Stomach (tissue), 9 donors: ENCODE data around the gene SYT15B. TPM values are rescaled to one million over a fixed set of nuclear protein-coding genes. Genes with fewer than 3 reads are reported as not detected.
A peak's percentile ranks its signal among the peaks of the same experiment; 100 is the strongest.
"Not testable (repeated sequence)": the region's sequence is repeated elsewhere in the genome, so short reads cannot be mapped to it uniquely, and the experiment has no call there.

Experiments used
- DNase-seq, 2 donors: peaks; one replicate each; pipeline versions ENCODE4 v3.0.0 to v3.0.0-alpha.2; 2013 to 2019
- H3K27ac ChIP-seq, 5 donors: fragments of 200-600 bp in 4 of 5; sonication (generic) in 4 of 5; one replicate each; pipeline ENCODE4 v1.5.1; 2013 to 2019; ENCODE audit warnings: mild to moderate bottlenecking in 1 of 5, moderate library complexity in 1 of 5
- H3K27me3 ChIP-seq, 3 donors: fragments of 200-600 bp; sonication (generic); one replicate each; pipeline ENCODE4 v1.5.1; 2017 to 2019; ENCODE audit warnings: mixed run types in 1 of 3
- H3K36me3 ChIP-seq, 4 donors: fragments of 200-600 bp; sonication (generic); 1 replicate in 3 of 4; 2 replicates in 1 of 4; pipeline ENCODE4 v1.5.1; 2016 to 2019
- H3K4me1 ChIP-seq, 4 donors: fragments of 200-600 bp; sonication (generic); one replicate each; pipeline ENCODE4 v1.5.1; 2016 to 2019
- H3K4me3 ChIP-seq, 4 donors: fragments of 200-600 bp; sonication (generic) in 3 of 4; one replicate each; pipeline ENCODE4 v1.5.1; 2016 to 2019; ENCODE audit warnings: mild to moderate bottlenecking in 1 of 4
- H3K9me3 ChIP-seq, 4 donors: fragments of 200-600 bp; sonication (generic); one replicate each; pipeline ENCODE4 v1.5.1; 2016 to 2019
- WGBS, 5 donors: extraction: QIAGEN DNeasy Blood & Tissue Kit in 3 of 5; methylation state at CpG; one replicate each; pipeline versions ENCODE4 v1.1.5 to v1.1.7; 2013 to 2018; 5-methylcytosine and 5-hydroxymethylcytosine counted together
- intact Hi-C: fragments of 100-400 bp; cut with DNase I; formaldehyde crosslinking; loops from one replicate; pipeline ENCODE4 v1.15.1; 2023; ENCODE audit warnings: low total_unique reads
- polyA plus RNA-seq, 3 donors: library from polyadenylated mRNA; stranded (reverse); fragments of 200-250 nt; gene quantifications; one replicate each; pipeline ENCODE4 v1.2.3, GENCODE V29; 2013
- total RNA-seq, 5 donors: library from RNA; depleted of rRNA; stranded (reverse); fragments of >200 nt; gene quantifications; one replicate each; pipeline versions ENCODE4 v1.1.0 to v1.2.3, GENCODE V29; 2014 to 2016
- donor health status: healthy with polysubstance abuse.
- donor health status: Bipolar disorder and iron deficiency.
- donor health status: healthy.

Gene SYT15B
- total and polyA plus RNA-seq, 8 donors = 0.20 to 0.73 (median 0.31) TPM; not detected in 5

GRCh38 chr10:47758855-47759254 lies 4.5 kb downstream of the SYT15B start:
- DNase-seq, H3K27ac ChIP-seq, H3K4me3 ChIP-seq, H3K36me3 ChIP-seq, H3K9me3 ChIP-seq, intact Hi-C loops, H3K4me1 ChIP-seq: not testable (repeated sequence)
- WGBS, 5 donors = 20 to 25% methylated on average over 1 of the region's 11 CpGs; no CpG with 5 or more reads in 3 of the 5 donors
- peaks cover 0 to 14% (median 0%) of the 10 kb centered on the region in 3 donors for H3K27me3 ChIP-seq

DNA sequence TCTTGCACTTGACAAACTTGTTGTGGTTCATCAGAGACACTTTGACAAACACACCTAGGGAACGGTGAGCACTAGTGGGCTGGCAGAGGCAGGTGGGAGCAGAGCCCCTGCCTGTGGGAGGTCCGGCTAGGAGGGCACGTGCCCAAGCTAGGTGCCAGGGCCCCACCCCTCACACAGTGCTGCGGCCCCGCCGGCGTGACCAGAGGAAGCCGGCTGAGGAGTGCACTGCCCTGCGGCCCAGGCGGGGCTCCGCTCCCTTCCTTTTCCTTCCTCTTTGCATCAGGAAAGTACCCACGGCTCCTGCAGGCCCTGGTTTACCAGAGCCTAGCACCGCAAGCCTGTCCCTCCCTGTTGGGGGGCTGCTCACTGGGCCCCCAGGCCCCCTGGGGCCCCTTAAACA lies 7.2 kb downstream of the SYT15B start:
- intact Hi-C loops, H3K27ac ChIP-seq, H3K27me3 ChIP-seq, H3K36me3 ChIP-seq, DNase-seq, H3K4me3 ChIP-seq, H3K4me1 ChIP-seq, H3K9me3 ChIP-seq: not testable (repeated sequence)
- no CpG with 5 or more reads among the region's 13 CpGs for WGBS, 5 donors

- H3K27me3 ChIP-seq, H3K36me3 ChIP-seq, intact Hi-C loops, DNase-seq, H3K27ac ChIP-seq, H3K9me3 ChIP-seq, H3K4me3 ChIP-seq, H3K4me1 ChIP-seq: not testable (repeated sequence)
- no CpG with 5 or more reads among the region's 24 CpGs for WGBS, 5 donors
Observed at GRCh38 chr10:47753871-47754270, 9.5 kb downstream of the SYT15B start.

- H3K27ac ChIP-seq, H3K27me3 ChIP-seq, H3K4me3 ChIP-seq, intact Hi-C loops, H3K9me3 ChIP-seq, DNase-seq, H3K36me3 ChIP-seq, H3K4me1 ChIP-seq: not testable (repeated sequence)
- WGBS, 5 donors = 57 to 94% (median 67%) methylated on average over 1 to 3 of the region's 3 CpGs; no CpG with 5 or more reads in 2 of the 5 donors
Observed at GRCh38 chr10:47753176-47753575, 10.2 kb downstream of the SYT15B start.

DNA sequence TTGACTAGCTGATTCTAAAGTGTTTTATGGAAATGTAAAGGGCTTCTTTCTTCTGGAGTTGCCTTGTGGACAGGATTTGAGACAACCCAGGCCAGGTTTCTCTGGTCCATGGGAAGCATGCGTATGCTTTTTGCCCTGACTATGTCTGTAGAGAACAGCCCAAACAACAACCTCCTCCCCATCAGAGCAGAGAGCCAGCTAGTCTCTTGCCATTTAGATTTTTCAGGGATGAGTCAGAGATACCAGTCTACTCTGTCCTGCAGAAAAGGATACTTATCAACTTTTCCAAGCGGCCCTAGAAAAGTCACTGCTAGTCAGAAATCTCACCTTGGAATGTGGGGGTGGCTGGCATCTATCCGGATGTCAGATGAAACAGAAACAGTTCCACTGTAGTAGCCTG lies 11.6 kb downstream of the SYT15B start:
- H3K36me3 ChIP-seq, H3K4me3 ChIP-seq, DNase-seq, H3K27me3 ChIP-seq, H3K4me1 ChIP-seq, intact Hi-C loops, H3K27ac ChIP-seq, H3K9me3 ChIP-seq: not testable (repeated sequence)
- no CpG with 5 or more reads among the region's 3 CpGs for WGBS, 5 donors

DNA sequence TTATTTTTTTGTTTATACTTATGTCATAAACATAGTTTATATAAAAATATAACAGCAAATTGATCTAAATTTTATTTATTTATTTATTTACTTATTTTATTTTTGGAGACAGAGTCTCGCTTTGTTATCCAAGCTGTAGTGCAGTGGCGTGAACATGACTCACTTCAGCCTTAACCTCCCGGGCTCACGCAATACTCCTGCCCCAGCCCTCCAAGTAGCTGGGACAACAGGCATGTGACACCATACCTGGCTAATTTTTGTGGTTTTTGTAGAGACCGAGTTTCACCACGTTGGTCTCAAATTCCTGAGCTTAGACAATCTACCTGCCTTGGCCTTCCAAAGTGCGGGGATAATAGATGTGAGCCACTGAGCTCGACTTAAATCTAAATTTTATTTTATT lies 13.0 kb downstream of the SYT15B start:
- H3K4me3 ChIP-seq, H3K27me3 ChIP-seq, intact Hi-C loops, H3K36me3 ChIP-seq, H3K4me1 ChIP-seq, DNase-seq, H3K9me3 ChIP-seq, H3K27ac ChIP-seq: not testable (repeated sequence)
- WGBS, 5 donors = no CpG with 5 or more reads among the region's 8 CpGs

- H3K36me3 ChIP-seq, H3K4me1 ChIP-seq, H3K9me3 ChIP-seq, H3K27me3 ChIP-seq, H3K27ac ChIP-seq, H3K4me3 ChIP-seq, intact Hi-C loops: not testable (repeated sequence)
- DNase-seq = peak in 1 of 2 donors; percentile 41
- WGBS, 5 donors = 10 to 29% (median 20%) methylated on average over 3 of the region's 4 CpGs; no CpG with 5 or more reads in 1 of the 5 donors
Observed at GRCh38 chr10:47746780-47747376, 16.5 kb downstream of the SYT15B start.

GRCh38 chr10:47744881-47745280 lies 18.5 kb downstream of the SYT15B start:
- DNase-seq, H3K4me3 ChIP-seq, H3K36me3 ChIP-seq, H3K27me3 ChIP-seq, intact Hi-C loops, H3K27ac ChIP-seq, H3K4me1 ChIP-seq, H3K9me3 ChIP-seq: not testable (repeated sequence)
- WGBS, 5 donors = 0 to 5% (median 0%) methylated on average over 1 of the region's 4 CpGs

DNA sequence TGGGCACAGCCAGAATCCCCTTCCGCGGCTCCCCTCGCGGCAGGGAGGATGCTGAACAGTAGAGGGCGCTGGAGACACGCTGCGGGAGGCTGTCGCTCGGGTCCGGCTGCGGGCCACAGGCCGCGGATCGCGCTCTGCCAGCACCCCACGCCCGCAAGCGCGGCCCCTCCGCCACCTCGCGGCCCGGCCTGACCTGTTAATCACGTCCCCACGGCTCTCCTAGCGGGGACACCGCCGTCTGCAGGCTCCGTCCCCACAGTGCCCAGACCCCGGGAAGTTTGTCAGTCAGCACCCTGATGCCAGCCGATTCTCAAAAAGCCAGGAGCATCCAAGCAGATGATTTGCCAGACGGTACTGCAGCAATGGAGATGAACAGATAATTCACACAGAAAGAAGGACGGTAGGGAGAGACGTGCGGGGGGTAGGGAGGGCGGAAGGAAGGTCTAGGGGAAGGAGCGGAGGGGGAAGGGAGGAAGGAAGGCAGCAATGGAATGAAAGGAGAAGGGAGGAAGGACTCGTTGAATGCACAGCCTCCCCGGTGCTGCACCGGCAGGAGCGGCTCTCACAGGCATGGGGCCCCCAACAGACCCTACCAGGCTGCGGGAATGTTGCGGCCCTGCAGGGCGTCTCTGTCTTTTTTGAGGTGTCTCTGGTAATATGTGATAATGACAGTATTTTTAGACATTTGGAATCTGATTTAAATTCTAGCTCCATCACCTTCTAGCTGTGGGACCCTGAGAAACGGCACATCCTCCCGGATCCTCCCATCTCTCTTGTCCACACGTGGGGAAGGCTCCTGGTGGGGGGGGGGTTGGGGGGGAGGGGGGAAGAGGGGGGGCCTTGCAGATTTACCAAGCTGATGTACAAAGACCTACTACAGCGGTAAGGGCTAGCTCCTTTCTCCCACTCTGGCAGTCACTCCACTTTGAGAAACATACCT lies 19.5 kb downstream of the SYT15B start:
- H3K9me3 ChIP-seq, H3K4me1 ChIP-seq, intact Hi-C loops, H3K36me3 ChIP-seq, H3K27ac ChIP-seq, H3K27me3 ChIP-seq: not testable (repeated sequence)
- 2 to 5% (median 4%) methylated on average over 4 to 25 of the region's 48 CpGs for WGBS, 5 donors
- DNase-seq = peak; percentile 10 to 30
- peak overlapping the region; percentile 28 to 50 (median 32) for H3K4me3 ChIP-seq

- H3K27ac ChIP-seq, H3K36me3 ChIP-seq, intact Hi-C loops, H3K27me3 ChIP-seq, H3K4me1 ChIP-seq, DNase-seq, H3K9me3 ChIP-seq, H3K4me3 ChIP-seq: not testable (repeated sequence)
- 50 to 58% (median 52%) methylated on average over 2 of the region's 2 CpGs; no CpG with 5 or more reads in 1 of the 5 donors for WGBS, 5 donors
Observed at GRCh38 chr10:47740868-47741267, 22.5 kb downstream of the SYT15B start.

DNA sequence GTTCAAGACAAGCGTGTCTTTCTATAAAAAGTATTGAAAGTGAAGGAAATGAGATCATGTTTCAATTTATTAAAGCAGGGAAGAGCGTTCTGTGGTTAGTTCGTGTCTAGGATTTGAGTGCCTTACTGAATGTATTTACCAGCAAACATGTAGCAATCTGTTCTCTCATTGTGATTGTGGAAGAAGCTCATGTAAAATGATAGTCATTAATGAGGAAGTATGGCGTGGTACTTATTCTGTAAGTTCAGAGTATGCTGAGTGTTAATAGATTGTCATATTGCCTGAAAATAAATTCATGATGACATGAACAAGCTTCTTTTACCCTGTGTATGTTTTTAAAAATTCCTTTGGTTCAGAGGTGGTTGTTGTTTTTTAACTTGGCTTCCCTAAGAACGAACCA lies 32.5 kb downstream of the SYT15B start:
- H3K27me3 ChIP-seq, H3K36me3 ChIP-seq, H3K9me3 ChIP-seq, H3K4me3 ChIP-seq, intact Hi-C loops, H3K4me1 ChIP-seq, DNase-seq, H3K27ac ChIP-seq: not testable (repeated sequence)
- 100% methylated on average over 1 of the region's 5 CpGs; no CpG with 5 or more reads in 4 of the 5 donors for WGBS, 5 donors

GRCh38 chr10:47725740-47726139 lies 37.7 kb downstream of the SYT15B start:
- WGBS, 5 donors = no CpG with 5 or more reads among the region's 6 CpGs
- H3K27ac ChIP-seq, H3K9me3 ChIP-seq, H3K36me3 ChIP-seq, H3K4me1 ChIP-seq, H3K27me3 ChIP-seq, intact Hi-C loops, DNase-seq, H3K4me3 ChIP-seq: not testable (repeated sequence)
